ENCODE measurements around the gene FIG4.

GRCh38 chr6:109695468-109695867 lies 4.4 kb downstream of the FIG4 start:
- no peak for TF ChIP-seq CTCF (IDR thresholded peaks at IDR 0.05)
- no peak for TF ChIP-seq POLR2A (IDR thresholded peaks at IDR 0.05)
- no peak for TF ChIP-seq EP300 (IDR thresholded peaks at IDR 0.05)
